ENCODE results near the gene TMCC2.
"Not testable (repeated sequence)": the region's sequence is repeated elsewhere in the genome, so short reads cannot be mapped to it uniquely, and the experiment has no call there.

The TMCC2 gene

DNA sequence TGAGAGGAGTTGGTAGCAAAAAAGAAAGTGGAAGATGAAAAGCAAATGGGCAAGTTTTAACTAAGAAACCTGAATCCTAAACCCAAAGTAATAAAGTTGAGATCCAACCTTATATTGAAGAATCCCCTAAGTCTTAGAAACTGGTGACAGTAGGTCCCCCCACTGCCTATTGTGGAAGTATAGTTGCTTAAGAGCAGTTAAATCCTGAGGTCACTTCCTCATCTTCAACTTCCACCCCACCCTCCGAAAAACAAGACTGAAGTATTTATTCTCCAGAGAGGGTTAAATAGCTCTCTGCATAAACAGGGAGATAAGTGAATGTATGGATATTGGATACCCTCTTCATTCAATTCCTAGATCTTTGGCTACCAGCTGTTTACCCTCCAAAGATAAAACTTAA is 13.0 kb upstream of the TMCC2 start:
- no peak for DNase-seq

DNA sequence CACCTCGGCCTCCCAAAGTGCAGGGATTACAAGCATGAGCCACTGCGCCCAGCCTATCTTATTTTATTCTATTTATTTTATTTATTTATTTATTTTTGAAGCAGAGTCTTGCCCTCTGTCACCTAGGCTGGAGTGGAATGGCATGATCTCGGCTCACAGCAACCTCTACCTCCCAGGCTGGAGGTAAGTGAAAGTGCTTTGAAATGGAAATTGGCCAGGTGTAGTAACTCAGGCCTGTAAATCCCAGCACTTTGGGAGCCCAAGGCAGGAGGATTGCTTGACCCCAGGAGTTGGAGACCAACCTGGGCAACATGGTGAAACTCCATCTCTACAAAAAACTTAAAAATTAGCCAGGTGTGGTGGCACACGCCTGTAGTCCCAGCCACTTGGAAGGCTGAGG is 11.2 kb upstream of the TMCC2 start:
- no peak for DNase-seq

DNA sequence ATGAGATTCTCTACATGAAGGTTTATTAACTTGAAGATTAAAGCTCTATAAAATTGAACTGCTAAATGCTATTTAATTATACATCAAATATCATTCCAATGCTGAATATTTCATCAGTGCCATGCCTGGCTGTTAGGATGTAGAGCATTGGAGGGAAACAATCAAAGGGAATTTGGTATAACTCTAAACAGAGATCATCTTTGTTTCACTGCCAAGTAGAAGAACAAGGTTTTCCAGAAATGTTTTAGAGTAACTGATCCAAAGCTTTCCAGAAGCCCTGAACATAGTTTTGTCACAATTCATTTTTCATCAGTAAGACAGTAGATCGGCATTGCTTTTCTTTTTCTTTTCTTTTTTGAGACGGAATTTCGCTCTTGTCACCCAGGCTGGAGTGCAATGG is 10.3 kb upstream of the TMCC2 start:
- no peak for DNase-seq

DNA sequence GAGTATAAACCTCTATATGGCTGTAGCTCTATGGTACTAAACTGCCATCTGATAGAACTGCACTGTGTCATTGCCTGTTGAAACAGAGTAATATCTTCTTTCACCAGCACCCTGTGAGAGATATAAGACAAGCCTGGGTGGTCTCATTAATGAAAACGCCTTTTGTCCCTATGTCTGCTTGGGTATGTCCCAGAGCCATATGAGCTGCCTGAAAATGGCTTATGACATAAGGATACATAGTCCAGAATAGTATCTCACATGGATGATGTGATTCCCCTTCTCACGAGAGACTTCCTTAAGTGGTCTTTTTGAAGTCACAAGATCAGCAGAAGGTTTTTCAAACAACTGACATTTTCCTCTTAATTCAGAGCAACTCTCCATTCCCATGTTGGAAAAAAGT is 7.3 kb upstream of the TMCC2 start:
- no peak for DNase-seq

DNA sequence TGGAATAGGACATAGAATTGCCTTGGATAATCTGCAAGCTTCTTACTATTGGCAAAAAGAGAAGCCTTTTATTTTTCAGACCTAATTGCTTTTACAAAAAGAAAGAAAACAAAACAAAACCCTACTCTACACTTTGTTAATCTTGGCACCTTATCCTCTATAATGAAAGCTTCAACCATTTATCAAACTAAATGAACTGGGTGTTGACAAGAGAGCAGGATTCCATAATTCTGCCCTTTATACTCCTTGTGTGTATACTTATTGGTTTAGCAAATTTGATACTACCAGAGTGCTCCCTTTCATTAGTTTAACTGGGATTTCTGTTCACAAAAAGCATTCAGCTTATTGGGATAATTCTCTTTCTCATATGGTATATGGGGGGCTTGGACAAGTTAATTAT is 3.0 kb upstream of the TMCC2 start:
- no peak for DNase-seq

DNA sequence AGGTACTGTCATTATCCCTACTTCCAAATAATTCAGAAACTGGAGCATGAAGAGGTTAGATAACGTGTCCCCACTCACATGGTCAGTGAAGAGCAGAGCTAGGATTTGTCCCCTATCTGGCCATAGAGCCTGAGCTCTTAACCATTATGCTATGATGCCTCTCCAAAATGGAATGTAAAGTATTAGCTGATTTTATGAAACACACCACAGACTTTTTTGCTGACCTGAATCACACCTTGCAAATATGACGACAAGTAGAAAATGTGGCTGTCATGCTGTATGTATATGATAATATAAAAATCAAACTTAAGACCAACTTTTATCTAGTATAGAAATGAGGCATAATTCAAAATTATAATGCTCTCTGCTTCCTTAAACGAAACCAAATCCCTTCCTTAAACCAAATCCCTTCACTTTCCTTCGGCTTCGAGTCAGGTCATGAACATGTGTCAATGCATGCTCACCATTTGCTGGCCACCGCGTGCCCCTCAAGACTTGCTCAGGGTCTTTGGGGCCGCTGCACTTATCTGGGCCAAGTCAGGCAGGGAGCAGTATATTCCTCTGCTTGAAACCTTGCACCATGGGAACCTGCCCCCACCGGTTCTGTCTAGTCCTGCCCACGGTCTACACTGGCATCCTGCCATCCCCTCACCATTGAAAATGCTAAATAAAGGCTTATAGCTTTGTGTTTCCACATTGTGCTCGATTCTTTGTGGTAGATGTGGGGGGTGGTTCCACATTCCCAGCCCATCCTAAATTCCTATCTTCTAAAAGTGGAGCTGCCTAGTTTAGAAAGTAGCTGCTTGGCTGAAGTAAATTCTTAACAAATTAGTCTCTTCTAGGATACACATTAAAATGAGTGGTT is 1.6 kb upstream of the TMCC2 start:
- DNase-seq, result no peak

- peak in 1 of 2 experiments; percentile 17 for DNase-seq
Observed at GRCh38 chr1:205226868-205227583, 720 bp upstream of the TMCC2 start.

DNA sequence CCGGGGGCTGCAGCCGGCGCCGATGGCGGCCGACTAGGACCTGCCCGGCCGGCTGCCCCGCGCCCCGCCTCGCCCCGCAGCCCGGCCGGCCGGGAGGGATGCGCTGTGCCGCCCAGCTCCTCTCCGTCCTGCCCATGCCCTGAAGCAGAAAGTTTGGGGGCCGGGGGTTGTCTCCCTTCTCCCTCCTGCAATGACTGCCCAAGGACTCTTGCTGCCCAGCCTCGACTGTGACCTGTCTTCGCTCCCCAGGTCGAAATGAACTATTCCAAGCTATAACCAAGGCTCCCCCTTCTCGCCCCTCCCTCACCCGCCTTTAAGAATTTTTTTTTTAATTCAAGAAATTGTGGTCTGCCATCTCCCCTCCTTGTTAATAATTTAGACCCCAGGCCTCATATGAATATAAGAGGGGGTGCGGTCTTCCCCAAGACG is 361 bp downstream of the TMCC2 start:
- peak in 1 of 2 experiments; percentile 45 for DNase-seq

DNA sequence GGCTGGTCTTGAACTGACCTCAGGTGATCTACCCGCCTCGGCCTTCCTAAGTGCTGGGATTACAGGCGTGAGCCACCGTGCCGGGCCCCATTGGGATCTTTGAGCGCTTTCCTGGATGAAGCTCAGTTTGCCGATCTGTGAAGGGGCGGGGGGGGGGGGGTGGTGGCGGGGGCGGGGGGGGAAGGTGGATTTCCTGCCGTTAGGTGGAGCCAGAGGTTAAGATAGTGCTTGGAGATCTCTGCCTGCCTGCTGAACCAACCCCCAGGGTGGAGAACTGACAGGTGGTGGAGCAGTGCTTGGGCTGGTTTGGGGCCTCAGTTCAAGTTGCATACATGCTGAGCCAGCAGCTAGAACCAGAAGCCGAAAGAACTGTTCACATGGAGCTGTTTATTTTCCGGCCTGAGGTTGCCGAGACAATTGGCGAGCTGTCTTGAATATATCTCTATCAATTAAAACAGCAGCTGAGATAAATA is 1.7 kb downstream of the TMCC2 start:
- peak; percentile 70 to 76 for DNase-seq

DNA sequence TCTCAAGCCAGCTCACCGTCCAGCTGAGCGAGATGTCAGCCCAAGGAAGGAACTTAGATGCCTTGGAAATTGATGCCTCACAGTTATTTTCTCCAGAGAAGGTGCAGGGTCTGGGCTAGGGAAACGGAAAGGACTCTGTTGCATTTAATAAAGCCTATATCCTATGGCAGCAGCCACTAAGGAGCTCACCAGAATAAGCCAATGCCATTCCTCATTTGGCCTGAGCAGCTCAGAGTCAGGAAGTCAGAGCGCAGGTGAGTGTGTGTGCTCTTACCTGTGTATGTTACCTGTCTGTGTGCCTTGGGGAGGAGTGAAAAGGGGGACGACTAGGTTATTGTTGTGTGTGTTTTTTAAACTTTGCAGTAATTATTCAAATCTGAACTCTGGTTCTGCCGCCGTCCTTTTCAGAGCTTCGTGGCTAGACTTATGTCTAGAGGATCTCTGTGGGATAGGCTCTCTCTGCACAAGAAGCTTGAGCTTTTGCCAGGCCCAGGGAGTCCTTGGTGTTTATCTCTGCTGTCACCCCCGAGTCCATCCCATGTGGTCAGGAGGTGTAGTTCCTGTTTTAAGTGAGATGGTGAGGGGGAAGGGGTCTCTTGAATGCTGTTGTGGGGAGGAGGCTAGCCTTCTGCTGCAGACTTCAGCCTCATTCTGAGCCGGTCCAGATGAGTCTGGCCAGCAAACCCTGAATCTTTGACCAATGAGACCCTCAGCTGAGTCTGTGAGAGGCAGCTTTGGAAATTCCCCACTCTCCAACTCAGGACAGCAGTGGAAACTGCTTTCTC is 2.4 kb downstream of the TMCC2 start:
- DNase-seq, result peak in 1 of 2 experiments; percentile 14

DNA sequence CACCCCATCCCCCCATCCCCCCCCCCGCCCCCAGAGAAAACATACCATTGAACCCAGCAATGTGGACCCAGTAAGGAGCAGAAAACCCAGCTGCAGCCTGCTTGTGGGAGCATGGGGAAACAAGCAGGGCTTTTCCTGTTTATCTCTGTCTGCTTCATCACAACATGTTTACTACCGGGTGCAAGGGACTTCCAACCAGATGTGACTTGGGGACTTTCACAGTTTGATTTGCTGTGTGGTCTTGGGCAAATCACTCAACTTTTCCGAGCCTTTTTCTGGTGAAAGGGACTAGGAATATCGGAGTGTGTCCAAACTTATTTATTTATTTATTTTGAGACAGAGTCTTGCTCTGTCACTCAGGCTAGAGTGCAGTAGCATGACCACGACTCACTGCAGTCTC is 3.2 kb downstream of the TMCC2 start:
- peak in 1 of 2 experiments; percentile 11 for DNase-seq

- no peak for DNase-seq
Observed at GRCh38 chr1:205232127-205232820, 4.5 kb downstream of the TMCC2 start.

- DNase-seq, result no peak
Observed at GRCh38 chr1:205232945-205233397, 5.2 kb downstream of the TMCC2 start.

DNA sequence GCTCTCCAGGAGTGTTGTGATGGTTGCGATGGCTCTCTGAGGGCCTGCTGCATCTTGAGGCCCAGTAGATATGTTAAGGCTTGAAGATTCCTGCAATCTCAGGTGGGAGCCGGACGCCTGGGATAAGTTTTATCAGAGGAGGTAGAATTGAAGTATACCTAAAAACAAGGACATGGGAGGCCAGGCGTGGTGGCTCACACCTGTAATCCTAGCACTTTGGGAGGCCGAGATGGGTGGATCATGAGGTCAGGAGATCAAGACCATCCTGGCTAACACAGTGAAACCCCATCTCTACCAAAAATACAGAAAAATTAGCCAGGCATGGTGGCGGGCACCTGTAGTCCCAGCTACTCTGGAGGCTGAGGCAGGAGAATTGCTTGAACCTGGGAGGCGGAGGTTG is 6.2 kb downstream of the TMCC2 start:
- DNase-seq, result not testable (repeated sequence)

DNA sequence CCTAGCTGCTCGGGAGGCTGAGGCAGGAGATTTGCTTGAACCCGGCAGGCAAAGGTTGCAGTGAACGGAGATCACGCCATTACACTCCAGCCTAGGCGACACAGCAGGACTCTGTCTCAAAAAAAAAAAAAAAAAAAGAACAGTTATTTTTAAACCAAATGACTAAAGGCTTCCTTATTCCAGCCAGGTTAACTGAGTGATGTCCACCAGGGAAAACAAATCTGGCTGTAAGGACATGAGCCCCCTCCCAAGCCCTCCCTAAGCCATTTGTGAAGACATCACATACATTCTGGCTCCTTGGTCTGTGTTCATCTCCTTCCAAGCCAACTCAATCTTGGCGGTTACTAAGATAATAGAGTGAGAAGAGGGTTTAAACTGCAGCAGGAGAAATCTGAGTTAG is 8.2 kb downstream of the TMCC2 start:
- no peak for DNase-seq

- DNase-seq, result peak; percentile 19 to 22
Observed at GRCh38 chr1:205236526-205236925, 8.8 kb downstream of the TMCC2 start.

DNA sequence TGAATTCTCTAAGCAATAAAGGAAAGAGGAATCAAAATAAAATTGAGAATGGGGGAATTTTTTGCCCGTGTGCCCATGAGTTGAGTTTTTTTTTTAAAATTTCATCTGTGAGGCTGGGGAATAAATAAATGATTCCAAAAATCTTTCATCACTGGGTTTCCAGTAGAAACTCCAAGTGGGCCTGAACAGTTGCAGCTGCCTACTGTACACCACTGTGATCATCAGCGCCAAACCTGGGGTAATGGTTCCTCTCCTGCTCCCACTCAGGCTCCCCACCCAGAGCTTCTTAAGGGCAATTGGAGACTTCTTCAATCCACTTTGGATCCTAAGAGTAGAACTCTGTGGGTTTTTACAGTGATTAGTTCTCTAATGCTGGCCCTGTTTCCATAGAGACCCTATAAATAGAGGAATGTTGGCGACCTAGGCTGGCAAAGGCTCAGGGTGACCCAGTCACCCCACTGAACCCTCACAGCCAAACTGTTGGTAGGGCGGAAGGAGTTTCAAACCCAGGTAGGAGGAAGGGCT is 9.3 kb downstream of the TMCC2 start:
- DNase-seq, result peak; percentile 14 to 15

DNA sequence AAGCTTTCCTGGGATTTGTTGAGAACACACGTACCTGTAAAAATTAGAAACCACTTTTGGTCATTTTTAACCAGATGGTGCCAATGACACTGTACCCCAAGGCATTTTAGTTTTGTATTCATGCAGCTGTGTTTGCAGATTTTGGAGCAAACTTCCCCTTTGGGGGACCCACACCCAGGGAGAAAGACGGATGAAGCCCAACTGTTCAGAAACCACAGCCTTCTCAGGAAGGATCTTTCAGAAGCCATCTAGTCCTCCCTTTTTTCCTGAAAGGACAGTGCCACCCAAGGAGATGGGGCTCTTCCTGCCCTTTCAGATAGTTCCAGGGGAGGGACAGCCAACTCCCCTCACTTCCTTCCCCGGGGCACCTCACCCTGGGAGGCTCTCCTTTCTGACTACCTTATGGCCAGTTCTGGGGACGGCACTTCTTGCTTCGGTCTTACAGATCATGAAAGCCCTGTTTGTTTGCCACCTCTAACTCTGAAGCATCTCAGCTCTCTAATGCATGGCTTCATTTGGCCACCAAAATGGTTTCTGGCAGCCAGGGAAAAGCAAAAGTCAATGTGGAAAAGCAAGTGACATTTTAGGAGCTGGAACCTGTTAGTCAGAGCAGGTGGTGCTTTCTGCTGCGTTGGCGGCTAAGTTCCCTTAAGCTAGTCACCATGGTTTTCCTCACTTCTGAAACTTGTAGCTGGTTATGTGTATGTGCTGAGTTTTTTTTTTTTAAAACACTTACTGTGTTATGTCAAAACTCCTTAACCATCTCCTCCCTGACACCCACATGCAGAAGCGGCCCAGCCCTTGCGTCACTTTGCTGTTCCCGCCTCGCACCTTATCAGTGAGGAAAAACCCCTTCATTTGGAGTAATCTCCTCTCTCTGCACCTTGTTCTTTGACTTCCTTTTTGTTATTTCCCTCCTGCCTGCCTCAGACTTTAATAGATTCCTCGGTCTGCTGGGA is 10.1 kb downstream of the TMCC2 start:
- DNase-seq, result peak; percentile 70 to 75

DNA sequence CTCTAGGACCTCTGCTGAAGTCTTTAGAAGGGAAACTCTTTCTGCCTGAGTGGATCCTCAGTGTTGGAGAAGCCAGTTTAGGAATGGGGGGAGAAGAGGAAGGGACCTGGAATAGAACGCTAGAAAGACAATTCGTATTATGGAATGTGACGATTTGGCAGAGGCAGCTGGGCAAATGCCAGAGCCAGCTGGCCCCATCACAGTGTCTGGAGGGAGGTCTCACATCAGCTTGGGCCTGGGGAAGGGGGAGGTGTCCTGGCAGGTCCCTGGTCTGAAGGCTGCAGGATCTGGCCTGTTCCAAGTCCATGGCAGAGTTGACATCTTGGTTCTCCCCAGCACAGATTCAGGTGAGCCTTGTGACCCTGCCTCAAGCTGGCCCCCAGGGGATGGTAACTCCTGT is 11.3 kb downstream of the TMCC2 start:
- DNase-seq, result peak; percentile 10 to 16

GRCh38 chr1:205240118-205240517 is 12.4 kb downstream of the TMCC2 start:
- peak; percentile 16 to 32 for DNase-seq

DNA sequence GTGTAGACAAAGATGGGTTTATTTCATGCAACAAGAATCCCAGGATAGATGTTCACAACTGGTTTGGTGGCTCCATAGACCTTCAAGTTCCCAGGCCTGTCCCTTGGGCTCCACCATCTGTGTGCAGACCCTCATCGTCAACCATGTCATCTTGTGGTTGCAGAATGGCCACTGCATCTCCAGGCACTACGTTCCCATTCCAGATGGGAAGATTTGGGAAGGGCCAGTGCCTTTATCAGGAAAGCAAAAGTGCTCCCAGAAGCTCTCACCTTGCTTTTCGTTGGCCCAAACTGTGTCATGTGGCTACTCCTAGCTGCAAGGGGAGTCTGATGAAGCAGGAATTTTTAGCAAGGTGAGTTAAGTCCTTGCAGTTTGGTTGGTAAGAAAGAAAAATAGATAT is 12.8 kb downstream of the TMCC2 start:
- peak; percentile 7 to 11 for DNase-seq

Measured in activated T-cell treated with anti-CD3 and anti-CD28 coated beads, Interleukin-2, amount 50 U/mL, for 48 hours (primary cell).